D721Med (cell line): ENCODE measurements around the gene GEN1.

Source experiments
- DNase-seq: peaks from one replicate; pipeline ENCODE4 v3.0.0; 2011; ENCODE audit warnings: low spot score; ENCODE audit not compliant: insufficient read length
- FAIRE-seq: peaks from 2 replicates; lab custom pipeline; 2011; peaks lifted over from hg19 to GRCh38; lab: Jason Lieb, UNC
- CTCF ChIP-seq: IDR thresholded peaks from 2 replicates; pipeline ENCODE4 v1.5.1; 2012; ENCODE audit warnings: mild to moderate bottlenecking, control low read depth; ENCODE audit not compliant: insufficient read depth; ENCODE audit errors: missing control alignments

GEN1 gene

GRCh38 chr2:17763641-17764333 is 9.8 kb downstream of the GEN1 start:
- FAIRE-seq (no peak), DNase-seq (no peak)
- TF ChIP-seq CTCF, result no peak

DNA sequence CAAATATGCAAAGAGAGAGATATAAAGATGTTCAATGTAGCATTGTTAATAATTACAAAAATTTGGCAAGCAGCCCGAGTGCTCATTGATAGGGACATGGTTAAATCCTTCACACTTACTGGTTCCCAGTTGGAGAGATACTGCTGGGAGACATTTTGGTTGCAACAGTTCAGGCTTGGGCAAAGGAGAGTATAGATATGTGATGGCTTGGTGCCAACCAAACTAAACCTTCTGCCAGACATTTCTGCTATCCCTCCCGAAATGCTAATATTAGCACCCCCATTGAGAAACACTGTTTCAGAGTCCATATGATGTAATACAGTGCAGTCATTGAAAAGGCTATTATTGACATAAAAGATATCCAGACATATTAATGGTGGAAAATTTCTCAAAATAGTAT is 11.5 kb downstream of the GEN1 start:
- TF ChIP-seq CTCF, result no peak
- DNase-seq (no peak), FAIRE-seq (no peak)

DNA sequence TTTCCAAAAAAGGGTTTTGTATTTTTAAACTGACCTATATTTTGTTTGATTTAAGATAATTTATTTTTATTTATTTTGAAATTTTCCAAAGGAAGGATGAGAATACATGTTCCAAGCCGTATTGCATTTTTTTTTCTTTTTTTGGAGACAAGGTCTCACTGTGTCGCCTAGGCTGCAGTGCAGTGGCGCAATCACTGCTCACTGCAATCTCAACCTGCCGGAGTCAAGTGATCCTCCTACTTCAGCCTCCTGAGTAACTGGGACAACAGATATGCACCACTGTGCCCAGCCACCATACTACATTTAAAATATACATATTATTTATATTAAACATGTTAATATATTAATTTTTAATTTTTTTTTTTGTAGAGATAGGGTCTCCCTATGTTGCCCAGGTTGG is 15.0 kb downstream of the GEN1 start:
- no peak for TF ChIP-seq CTCF
- no peak for DNase-seq
- no peak for FAIRE-seq

- no peak for FAIRE-seq
- TF ChIP-seq CTCF, result no peak
- no peak for DNase-seq
These were observed 18.0 kb downstream of the GEN1 start for GRCh38 chr2:17771956-17772355.

- peak; percentile 32 for FAIRE-seq
These were observed 18.6 kb downstream of the GEN1 start for GRCh38 chr2:17772532-17772931.

DNA sequence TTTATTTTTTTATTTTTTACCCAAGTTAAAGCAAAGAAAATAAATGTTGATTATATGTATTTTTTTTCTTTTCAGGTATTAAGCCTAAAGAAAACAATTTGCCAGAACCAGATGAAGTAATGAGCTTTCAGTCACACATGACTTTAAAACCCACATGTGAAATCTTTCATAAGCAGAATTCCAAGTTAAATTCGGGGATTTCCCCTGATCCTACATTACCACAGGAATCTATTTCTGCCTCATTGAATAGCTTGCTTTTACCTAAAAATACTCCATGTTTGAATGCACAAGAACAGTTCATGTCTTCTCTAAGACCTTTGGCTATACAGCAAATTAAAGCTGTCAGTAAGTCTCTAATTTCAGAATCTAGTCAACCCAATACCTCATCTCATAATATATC is 26.6 kb downstream of the GEN1 start:
- no peak for TF ChIP-seq CTCF
- DNase-seq, result no peak
- peak; percentile 32 for FAIRE-seq

More at GRCh38 chr2:17772532-17772931, 18.6 kb downstream of the GEN1 start:
- DNase-seq, result no peak
- no peak for TF ChIP-seq CTCF

- DNase-seq, result no peak
- no peak for TF ChIP-seq CTCF
- FAIRE-seq, result peak; percentile 21
These were observed 27.5 kb downstream of the GEN1 start for GRCh38 chr2:17781482-17781881.
